SHP77 treated with DMSO at 0.1 percent for 48 hours (cell line): ENCODE results near the gene COMMD6.

Source experiments
- DNase-seq: peaks from one replicate; lab custom pipeline; 2025; lab: John Stamatoyannopoulos, UW

The COMMD6 gene

DNA sequence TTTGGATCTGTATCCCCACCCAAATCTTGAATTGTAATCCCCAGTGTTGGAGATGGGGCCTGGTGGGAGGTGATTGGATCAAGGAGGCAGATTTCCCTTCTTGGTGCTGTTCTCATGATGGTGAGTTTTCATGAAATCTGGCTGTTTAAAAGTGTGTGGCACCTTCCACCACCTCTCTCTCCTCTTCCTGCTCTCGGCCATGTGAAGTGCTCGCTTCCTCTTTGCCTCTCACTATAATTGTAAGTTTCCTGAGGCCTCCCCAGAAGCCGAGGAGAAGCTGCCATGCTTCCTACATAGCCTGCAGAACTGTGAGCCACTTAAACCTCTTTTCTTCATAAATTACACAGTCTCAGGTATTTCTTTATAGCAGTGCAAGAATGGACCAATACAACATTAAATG lies 15.7 kb downstream of the COMMD6 start:
- DNase-seq, result no peak

DNA sequence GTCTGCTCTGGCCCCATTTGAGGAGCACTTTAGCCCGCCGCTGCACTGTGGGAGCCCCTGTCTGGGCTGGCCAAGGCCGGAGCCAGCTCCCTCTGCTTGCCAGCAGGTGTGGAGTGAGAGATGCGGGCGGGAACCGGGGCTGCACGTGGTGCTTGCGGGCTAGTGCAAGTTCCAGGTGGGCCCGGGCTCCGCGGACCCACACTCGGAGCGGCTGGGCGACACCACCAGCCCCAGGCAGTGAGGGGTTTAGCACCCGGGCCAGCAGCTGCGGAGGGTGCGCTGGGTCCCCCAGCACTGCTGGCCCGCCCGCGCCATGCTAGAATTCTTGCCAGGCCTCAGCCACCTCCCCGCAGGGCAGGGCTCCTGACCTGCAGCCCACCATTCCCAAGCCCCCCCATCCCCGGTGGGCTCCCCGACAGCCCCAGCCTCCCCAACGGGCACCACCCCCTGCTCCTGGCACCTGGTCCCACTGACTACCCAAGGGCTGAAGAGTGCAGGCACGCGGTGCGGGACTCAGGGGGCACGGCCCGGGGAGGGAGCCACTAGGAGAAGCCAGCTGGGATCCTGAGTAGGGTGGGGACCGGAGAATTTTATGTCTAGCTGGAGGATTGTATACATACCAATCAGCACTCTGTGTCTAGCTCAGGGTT lies 19.1 kb downstream of the COMMD6 start:
- no peak for DNase-seq

DNA sequence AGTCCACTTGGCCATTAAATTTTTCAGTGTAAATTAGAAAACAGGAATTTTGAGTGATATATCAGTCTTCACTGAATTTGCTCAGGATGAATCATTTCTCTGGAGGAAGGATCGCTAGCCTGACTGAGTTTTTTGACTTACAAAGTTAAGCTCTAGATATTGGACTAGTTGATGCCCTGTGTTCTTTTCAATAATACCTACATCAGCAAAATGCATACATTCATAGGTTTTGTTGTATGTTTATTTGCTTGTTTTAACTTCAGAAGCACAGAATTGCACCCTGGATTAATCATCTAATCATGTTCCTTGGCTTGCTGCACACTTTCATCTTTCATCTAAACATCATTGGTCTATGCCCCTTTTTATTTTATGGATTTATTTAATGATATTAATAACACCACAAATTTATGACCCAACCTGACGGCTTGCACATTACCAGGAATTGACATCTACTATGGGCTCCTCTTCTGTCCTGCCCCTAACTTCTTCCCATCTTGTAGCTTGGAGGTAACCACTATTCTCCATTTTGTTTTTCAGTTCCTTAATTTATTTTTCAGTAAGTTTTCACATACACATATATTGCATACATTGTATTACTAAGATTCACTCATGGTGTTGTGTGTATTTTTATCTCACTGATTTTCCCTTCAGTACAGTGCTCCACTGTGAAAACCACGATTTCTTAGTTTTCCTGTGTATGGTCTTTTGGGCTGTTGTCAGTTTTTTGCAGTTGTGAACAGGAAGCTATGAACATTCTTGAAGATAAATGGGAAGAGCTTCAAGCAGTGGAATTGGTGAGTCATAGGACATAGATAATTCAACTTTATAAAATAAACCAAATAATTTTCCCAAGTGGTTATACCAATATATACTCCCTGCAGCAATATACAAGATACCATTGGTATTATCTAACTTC lies 23.3 kb downstream of the COMMD6 start:
- no peak for DNase-seq

DNA sequence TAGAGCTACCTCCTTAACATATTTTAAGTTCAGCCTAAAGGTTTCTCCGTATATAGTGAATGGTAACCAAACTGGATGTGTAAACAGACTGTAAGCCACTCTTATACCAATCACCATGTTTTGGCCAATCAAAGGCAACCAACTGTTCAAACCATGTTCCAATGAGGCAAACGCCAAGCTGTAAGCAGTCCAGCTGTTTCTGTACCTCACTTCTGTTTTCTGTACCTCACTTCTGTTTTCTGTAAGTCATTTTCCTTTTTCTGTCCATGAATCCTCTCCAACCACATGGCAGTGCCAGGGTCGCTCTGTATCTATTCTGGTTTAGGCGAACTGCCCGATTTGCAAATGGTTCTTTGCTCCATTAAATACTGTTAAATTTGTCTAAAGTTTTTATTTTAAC lies 24.4 kb downstream of the COMMD6 start:
- no peak for DNase-seq

DNA sequence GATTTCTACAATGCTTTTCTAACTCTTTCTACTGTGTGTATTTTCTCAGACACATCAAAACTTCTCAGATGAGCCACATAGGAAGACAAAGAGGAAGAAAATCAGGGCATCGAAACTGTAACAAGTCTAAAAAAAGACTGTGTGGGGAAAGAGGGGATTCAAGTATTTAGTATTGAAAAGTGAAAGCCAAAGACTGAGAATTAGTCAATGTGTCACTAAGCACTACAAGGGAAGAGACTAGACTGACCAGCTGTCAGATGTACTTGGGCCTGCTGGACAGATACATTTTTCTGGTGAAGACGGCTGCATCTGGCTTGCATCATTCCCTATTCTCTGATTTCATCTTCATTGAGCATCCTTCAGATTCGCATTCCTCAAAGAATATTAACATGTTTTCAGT lies 25.4 kb downstream of the COMMD6 start:
- DNase-seq, result no peak

DNA sequence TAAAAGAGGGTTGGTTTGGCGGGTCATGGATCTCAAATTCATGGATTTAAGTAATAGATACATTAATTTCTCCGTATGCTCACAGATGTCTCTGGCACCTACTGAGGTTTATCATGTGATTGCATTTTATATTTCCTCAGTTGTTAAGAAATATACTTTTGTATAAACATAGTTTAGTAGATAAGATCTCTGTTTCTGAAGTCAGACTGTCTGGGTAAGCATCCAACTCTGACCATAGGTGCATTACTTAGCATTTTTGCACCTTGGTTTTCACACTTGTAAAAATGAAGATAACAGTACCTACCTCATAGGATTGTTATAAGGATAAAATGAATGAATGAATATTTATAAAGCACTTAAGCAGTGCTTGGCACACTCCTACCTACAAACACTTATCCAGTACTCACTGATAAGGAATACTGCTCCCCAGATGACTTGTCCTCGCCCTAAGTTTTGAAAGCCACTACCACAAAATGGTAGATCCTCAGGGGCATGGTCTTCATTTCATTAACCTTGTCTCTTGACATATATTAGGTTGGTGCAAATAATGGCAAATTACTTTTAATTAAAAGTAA lies 26.5 kb downstream of the COMMD6 start:
- no peak for DNase-seq

DNA sequence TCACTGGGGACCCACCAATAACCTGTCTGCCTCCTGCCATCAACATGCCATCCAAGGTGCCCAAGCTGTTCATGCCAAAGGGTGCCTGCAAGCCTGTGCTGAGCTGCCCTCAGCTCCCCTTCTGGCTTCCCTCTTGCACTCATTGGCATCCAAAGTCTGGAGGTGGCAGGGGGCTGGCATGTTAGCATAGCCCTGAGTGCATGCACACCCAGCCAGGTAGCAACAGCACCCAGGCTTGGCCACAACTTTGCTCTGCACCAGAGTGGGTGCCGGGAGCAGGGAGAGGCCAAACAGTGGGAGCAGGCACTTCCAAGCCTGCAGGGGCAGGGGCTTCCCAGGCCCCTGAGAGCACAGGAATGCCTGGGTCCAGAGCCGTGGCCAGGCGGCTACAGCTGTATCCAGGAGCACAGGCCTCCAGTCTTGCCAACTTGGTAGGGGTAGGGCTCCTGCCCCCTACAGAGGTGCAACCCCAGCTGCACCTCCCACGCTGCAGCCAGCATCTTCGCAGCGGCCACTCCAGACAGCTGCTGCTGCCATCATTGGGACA lies 29.6 kb downstream of the COMMD6 start:
- no peak for DNase-seq

DNA sequence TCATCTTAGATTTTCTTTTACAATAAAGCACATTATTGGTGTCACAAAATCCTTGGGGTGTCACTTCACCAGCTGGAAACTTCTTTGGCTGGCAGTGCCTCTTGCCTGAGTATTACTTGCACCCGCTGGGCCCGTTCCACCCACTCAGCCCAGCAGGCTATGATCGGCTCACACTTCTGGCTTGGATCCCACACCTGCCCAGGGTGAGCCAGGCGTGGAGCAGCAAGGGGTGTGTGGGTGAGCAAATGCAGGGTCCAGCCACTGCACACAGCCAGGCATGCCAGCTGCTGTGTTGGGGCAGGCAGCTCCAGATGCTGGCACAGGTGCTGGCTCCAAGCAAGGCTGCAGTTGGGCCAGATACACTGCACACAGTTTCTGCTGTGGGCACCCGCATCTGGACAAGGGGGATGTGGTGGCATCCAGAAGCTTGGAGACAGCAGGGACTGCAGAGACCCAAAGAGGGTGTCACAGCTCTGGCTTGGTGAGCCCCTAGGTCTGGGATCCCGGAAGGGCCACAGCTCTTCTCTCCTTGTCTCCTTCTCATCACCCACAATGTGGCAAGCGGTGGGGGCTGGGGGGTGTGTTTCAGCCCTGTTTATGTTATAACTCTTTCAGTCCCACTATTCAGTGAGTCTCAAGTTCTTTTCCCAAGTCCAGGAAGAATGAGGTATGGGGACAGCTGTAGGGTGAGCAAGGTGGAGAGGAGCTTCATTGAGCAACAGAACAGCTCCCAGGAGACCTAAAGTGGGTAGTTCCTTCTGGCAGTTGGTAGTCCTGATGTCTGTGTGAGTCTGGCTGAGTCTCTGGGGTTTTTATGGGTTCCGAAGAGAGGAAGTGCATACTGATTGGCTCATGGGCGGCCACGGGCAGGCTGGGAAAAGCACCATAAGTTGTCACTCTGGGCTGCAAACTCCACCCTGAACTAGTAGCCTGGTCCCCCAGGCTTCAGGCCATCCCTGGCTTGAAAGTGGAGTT lies 30.3 kb downstream of the COMMD6 start:
- peak; percentile 29 for DNase-seq

DNA sequence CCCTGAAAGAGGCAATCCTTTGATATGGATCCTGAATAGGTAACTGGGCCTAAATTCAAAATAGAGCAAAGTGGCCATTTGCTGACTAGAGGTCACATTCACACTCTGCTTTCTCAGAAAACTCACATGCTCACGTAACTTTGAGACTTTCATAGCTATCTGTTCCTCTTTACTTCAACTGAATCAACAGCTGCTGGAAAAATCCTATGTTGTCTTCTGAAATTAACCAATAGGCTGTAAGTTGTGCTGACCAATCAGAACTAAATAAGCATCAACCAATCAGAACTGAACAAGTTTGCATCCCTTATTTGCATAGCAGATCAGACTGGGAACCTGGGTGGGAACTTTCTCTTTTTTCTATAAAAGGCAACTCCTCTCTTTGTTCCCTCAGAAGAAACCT lies 31.6 kb downstream of the COMMD6 start:
- DNase-seq, result no peak

DNA sequence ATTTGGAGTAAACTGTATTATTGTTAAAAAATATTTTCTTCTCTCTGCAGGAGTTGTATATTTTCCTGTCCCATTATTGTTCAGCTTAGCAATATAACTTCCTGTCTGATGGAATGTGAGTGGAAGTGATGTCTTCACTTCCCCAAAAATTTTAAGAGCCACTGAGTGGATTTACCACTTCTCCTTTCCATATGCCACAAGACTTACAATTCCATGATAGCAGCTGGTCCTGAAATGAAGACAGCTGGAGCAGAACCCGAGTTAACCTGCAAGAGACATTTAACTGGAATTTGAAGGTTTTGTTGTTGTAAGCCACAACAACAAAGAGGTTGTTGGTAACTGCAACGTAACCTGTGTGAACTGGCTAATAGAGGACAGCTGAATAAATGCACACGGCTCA lies 32.3 kb downstream of the COMMD6 start:
- no peak for DNase-seq

DNA sequence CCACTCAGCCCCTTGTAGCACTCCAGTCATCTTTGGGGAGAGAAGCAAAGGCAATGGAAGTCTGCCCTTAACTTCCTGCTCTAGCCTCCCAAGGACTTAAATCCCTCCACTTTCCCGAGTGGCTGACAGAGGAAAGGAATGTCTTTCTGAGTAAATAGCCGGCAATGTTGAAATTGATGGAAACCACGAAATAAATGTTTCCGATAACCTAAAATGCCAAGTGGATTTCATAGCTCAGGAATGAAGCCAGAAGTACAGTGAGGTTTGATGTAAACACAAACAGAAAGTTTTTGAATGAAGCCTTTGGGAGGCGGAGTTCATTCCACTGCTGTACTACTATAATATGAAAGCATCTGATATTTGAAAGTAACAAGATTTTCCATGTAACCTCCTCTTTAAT lies 41.7 kb downstream of the COMMD6 start:
- DNase-seq, result no peak

DNA sequence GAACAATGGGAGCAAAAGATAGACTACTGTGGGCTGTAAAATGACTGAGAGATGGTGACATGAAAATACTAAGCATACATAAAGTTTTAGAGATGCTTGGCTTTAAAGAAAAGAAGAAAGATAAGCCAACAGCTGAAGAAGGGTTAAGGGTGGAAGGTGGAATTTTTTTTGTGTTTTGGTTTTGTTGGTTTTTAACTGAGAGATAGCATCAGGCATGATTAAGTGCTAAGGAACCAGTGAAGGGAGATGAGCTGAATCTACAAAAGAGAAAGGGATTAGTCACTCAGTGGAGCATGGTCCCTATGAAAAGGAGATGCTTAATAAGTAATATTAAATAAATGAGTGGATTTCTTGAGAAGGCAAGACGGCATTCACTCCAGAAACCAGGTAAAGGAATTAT lies 43.1 kb downstream of the COMMD6 start:
- DNase-seq, result no peak

DNA sequence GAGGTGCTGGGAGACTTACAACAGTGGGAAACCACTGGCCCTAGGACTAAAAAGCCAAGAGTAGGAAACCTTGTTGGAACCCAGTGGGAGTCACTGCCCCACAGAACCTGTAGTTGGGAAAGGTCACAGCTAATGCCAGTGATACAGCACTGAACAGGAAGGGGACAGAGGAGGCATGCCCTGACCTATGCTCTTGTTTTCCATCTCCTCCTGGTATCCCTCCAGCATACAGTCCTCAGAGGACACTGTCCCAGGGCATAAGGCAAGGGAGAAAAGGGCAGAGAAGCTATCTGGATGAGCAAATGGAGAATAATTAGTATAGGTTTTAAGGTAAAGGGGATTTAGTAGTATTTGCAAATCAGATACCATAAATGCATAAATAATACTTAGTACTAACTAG lies 44.5 kb downstream of the COMMD6 start:
- DNase-seq, result no peak

DNA sequence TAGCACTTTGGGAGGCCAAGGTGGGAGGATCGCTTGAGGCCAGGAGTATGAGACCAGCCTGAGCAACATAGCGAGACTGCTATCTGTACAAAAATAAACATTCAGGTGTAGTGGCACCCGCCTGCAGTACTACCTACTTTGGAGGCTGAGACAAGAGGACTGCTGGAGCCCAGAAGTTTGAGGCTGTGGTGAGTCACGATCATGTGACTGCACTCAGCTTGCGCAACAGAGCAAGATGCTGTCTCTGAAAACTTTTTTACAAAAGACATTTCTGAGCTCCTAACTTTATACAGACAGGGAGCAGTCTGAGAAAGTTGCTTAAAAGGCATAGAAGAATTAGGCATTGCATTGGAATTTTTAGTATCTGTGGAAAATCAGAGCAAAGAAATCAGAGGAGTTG lies 45.3 kb downstream of the COMMD6 start:
- no peak for DNase-seq

DNA sequence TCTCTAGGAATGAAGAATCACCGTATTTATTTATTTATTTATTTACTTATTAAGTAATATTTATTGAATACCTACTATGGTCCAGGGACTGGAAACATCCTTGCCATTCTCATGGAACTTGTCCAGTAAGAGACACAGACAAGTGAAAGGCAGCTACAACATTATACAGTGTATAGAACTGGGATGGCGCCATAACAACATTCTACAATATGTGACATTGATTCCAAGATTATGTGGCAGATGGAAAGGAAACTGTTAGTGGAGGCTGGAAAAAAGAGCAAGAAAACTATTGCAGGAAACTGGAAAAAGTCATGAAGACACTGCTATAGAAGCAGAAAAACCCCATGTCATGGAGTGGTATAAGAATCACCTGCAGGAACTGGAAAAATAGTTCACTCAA lies 46.3 kb downstream of the COMMD6 start:
- DNase-seq, result no peak

DNA sequence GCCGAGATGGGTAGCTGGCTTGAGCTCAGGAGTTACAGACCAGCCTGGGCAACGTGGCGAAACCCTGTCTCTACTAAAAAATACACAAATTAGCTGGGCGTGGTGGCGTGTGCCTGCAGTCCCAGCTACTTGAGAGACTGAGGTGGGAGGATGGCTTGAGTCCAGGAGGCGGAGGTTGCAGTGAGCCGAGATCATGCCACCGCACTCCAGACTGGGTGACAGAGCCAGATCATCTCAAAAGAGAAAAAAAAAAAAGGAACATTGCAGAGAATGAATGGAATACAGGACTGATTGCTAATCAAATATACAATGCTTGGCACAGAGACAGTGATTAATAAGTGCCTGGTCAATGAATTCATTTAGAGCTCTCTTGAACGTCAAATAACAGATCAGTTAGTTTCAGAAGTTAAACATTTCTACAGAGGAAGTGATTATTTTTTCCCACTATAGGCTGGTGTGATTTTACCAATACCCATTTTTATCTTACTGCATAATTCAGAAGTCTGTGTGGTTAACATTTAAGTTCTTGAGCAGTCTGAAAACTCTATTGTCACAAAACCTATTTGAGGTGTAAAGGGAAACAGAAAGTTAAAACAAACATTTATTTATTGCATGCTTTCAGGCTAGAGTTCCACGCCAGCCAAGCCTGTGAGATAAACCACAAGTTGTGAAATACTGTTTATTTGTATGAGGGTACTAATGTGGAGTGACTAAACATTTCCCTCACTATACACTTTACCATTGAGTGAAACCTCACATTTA lies 48.0 kb downstream of the COMMD6 start:
- DNase-seq, result no peak

DNA sequence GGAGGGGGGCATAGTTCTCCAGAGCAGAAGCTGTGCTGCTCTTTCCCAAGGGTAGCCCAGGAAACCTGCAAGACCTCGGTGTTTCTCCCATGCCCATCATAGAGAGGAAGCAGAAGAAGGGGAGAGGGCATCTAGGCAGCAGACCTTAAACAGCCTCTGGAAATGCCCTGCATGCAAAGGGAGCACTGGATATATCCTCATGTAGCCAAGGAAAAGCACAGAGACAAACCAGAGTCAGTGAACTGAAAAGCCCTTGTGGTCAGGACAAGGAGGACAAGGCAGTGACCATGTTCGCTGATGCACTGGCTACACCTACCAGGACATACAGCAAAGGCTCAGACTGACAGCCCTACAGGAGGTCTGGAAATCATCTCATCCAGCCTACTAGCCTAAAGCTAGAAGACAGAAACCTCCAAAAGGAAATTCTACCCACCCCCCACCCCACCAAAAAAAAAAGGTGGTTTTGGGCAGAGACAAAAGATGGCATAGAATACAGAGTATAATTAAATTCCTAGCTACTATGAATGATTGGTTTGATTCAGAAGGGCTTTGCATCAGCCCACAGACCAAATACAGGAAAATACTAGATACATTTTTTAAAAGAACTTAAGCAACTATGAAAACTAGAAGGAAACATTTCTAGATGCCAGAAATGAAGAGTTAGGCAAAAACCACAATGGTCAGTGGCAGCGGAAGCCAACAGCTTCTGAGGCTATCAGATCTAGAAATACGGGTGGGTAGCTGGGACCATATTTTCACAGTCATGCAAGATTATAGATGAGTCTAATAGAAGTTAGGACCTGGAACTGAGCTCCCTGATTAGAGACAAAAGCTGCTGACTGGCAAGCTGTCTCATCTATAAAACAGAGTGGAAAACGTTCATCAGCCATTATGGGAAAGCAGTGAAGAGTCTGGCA lies 51.2 kb downstream of the COMMD6 start:
- DNase-seq, result no peak

DNA sequence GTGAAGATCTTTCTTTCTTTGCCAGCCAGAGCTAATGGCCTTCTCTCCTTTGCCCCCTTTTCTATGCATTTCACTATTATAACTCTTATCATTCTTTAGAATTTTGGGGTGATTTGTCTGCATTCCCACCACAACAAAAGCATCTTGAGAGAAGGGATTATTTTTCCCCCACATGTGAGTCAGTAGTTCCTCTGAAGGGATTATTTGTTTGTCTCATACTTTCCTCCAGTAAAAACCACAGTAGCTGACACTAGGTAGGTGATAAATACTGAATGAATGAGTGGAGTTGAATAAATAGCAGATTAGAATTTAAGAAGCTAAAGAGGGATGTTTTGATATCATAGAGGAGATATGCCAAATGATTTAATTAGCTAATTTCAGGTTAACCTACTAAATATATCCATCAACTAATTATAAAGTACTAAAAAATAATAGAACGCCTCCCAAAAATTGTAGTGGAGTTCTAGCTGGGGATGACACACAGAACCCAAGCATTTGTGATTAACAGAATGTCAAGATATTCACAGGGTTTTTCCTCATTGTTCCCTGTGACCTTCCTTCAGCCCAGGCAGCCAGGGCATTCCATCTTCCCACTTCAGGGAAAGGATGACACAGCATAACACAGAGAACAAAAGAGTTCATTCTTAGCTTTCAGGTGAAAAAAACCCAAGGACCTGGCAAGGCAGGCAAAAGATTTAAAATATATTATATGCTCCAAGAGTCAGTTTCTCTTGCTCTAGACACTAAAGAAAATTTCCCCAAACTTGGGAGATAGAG lies 52.2 kb downstream of the COMMD6 start:
- no peak for DNase-seq

DNA sequence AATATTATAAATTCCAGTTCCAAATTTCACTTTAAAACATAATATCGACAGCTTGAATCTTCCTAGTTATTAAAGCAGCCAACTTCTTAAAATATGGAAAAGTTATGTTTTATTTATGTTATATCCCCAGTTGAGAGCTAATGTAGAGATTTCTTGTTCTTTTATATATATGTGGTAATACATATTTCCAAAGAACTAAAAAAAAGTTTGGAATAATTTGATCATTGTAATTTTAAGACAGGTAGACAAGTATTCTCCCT lies 54.9 kb downstream of the COMMD6 start:
- no peak for DNase-seq
